RCC 7860 (cell line): ENCODE data around the gene TNFRSF25.

Experiments used
- DNase-seq: peaks from one replicate; pipeline ENCODE4 v3.0.0-alpha.2; 2015; ENCODE audit warnings: low spot score
- FAIRE-seq: peaks from 2 replicates; lab custom pipeline; 2012; peaks lifted over from hg19 to GRCh38; lab: Jason Lieb, UNC

Gene TNFRSF25

GRCh38 chr1:6423321-6423999 lies 42.5 kb downstream of the TNFRSF25 start:
- DNase-seq (peak; percentile 54), FAIRE-seq (peak; percentile 39)

GRCh38 chr1:6421266-6421665 lies 44.7 kb downstream of the TNFRSF25 start:
- no peak for FAIRE-seq
- no peak for DNase-seq

GRCh38 chr1:6420454-6421042 lies 45.4 kb downstream of the TNFRSF25 start:
- FAIRE-seq (no peak), DNase-seq (no peak)

GRCh38 chr1:6419804-6420453 lies 46.0 kb downstream of the TNFRSF25 start, which contains the start of gene HES2:
Gene HES2, minus strand, starts transcription at chr1:6419919. Its CDS starts 99 bp downstream, at chr1:6419820.
- DNase-seq (no peak), FAIRE-seq (no peak)

GRCh38 chr1:6419397-6419803 lies 46.6 kb downstream of the TNFRSF25 start:
- no peak for FAIRE-seq
- no peak for DNase-seq

GRCh38 chr1:6418668-6419396 lies 47.1 kb downstream of the TNFRSF25 start:
- DNase-seq = no peak
- no peak for FAIRE-seq

GRCh38 chr1:6417961-6418667 lies 47.9 kb downstream of the TNFRSF25 start:
- no peak for DNase-seq
- FAIRE-seq = no peak

- FAIRE-seq = no peak
- no peak for DNase-seq
Observed at GRCh38 chr1:6416906-6417305, 49.1 kb downstream of the TNFRSF25 start.

GRCh38 chr1:6416295-6416656 lies 49.7 kb downstream of the TNFRSF25 start:
- FAIRE-seq (no peak), DNase-seq (no peak)

- FAIRE-seq (no peak), DNase-seq (no peak)
Observed at GRCh38 chr1:6414881-6415626, 50.9 kb downstream of the TNFRSF25 start.

- FAIRE-seq (no peak), DNase-seq (peak; percentile 17)
Observed at GRCh38 chr1:6414443-6414844, 51.5 kb downstream of the TNFRSF25 start.

GRCh38 chr1:6412896-6413295 lies 53.1 kb downstream of the TNFRSF25 start:
- DNase-seq (no peak), FAIRE-seq (no peak)
